Neural cell (in vitro differentiated cells): ENCODE measurements around the gene HLA-E. TPM values are rescaled to one million over a fixed set of nuclear protein-coding genes. Genes with fewer than 3 reads are reported as not detected.
"Not testable (repeated sequence)": the region's sequence is repeated elsewhere in the genome, so short reads cannot be mapped to it uniquely, and the experiment has no call there.

Experiments
- H2AFZ ChIP-seq: fragments of 200-600, 300-800 bp; sonication (generic), shearing (Covaris generic); 2 replicates; pipeline ENCODE4 v1.6.0; 2014; ENCODE audit warnings: low read depth, mild to moderate bottlenecking, antibody characterized with exemption, low read length, moderate library complexity
- H3F3A ChIP-seq: fragments of 200-600 bp; shearing (Covaris generic); 2 replicates; pipeline ENCODE4 v1.6.1; 2016; ENCODE audit warnings: mild to moderate bottlenecking, moderate library complexity, mixed read lengths, antibody characterized with exemption, low read length; ENCODE audit not compliant: insufficient read depth, poor library complexity, severe bottlenecking
- H3K27ac ChIP-seq: fragments of 200-600, 300-800 bp; sonication (generic), shearing (Covaris generic); 2 replicates; pipeline ENCODE4 v1.5.1; 2014; ENCODE audit warnings: mild to moderate bottlenecking, low read length, moderate library complexity
- H3K27me3 ChIP-seq: fragments of 300-800, 200-600 bp; sonication (generic), shearing (Covaris generic); 2 replicates; pipeline ENCODE4 v1.6.0; 2014; ENCODE audit warnings: mild to moderate bottlenecking, low read depth, low read length, moderate library complexity; ENCODE audit not compliant: insufficient read depth
- H3K36me3 ChIP-seq: fragments of 300-800, 200-600 bp; sonication (generic), shearing (Covaris generic); 2 replicates; pipeline ENCODE4 v1.5.1; 2014; ENCODE audit warnings: mild to moderate bottlenecking, antibody characterized with exemption, low read length, moderate library complexity; ENCODE audit not compliant: insufficient read depth
- H3K4me2 ChIP-seq: fragments of 300-800, 200-600 bp; sonication (generic), shearing (Covaris generic); 2 replicates; pipeline ENCODE4 v1.6.0; 2014; ENCODE audit warnings: mild to moderate bottlenecking, low read length
- H3K4me3 ChIP-seq: fragments of 300-800, 200-600 bp; sonication (generic), shearing (Covaris generic); 2 replicates; pipeline ENCODE4 v1.5.1; 2014; ENCODE audit warnings: mild to moderate bottlenecking, low read length, moderate library complexity
- H3K79me2 ChIP-seq: fragments of 200-600 bp; shearing (Covaris generic); replicated peaks from 2 replicates; pipeline ENCODE4 v1.6.0; 2014; ENCODE audit warnings: mild to moderate bottlenecking, low read length, moderate library complexity; ENCODE audit not compliant: insufficient read depth
- H3K9ac ChIP-seq: fragments of 300-800, 200-600 bp; sonication (generic), shearing (Covaris generic); 2 replicates; pipeline ENCODE4 v1.6.1; 2016; ENCODE audit warnings: mild to moderate bottlenecking, low read length, mixed read lengths
- H3K9me2 ChIP-seq: fragments of 200-600 bp; shearing (Covaris generic); 2 replicates; pipeline ENCODE4 v1.6.1; 2016; ENCODE audit warnings: mild to moderate bottlenecking, low read length, mixed read lengths; ENCODE audit not compliant: insufficient read depth
- H3K9me3 ChIP-seq: fragments of 200-600, 300-800 bp; sonication (generic), shearing (Covaris generic); 2 replicates; pipeline ENCODE4 v1.6.1; 2016; ENCODE audit warnings: mild to moderate bottlenecking, mixed run types, low read length, moderate library complexity, mixed read lengths
- H4K20me1 ChIP-seq: fragments of 200-600 bp; shearing (Covaris generic); 2 replicates; pipeline ENCODE4 v1.6.1; 2016; ENCODE audit warnings: mild to moderate bottlenecking, mixed run types; ENCODE audit not compliant: insufficient read depth
- CTCF ChIP-seq: fragments of 450-650 bp; IDR thresholded peaks from 2 replicates; pipeline ENCODE4 v1.5.1; 2014; ENCODE audit warnings: antibody characterized with exemption, mild to moderate bottlenecking, moderate library complexity; ENCODE audit not compliant: poor library complexity, severe bottlenecking
- EP300 ChIP-seq: fragments of 450-650 bp; conservative IDR thresholded peaks from 2 replicates; pipeline ENCODE4 v1.6.1; 2014; ENCODE audit warnings: antibody characterized with exemption, mild to moderate bottlenecking, moderate library complexity; ENCODE audit not compliant: poor library complexity, severe bottlenecking
- EZH2 ChIP-seq: fragments of 200-600, 300-800 bp; shearing (Covaris generic), sonication (generic); IDR thresholded peaks from 2 replicates; pipeline ENCODE4 v1.6.1; 2014; ENCODE audit warnings: antibody characterized with exemption, low read length, borderline replicate concordance, mild to moderate bottlenecking; ENCODE audit not compliant: insufficient read depth, poor library complexity, severe bottlenecking
- MXI1 ChIP-seq: fragments of 450-650 bp; conservative IDR thresholded peaks from 2 replicates; pipeline ENCODE4 v1.6.1; 2014; ENCODE audit warnings: antibody characterized with exemption, mild to moderate bottlenecking; ENCODE audit not compliant: poor library complexity, severe bottlenecking
- POLR2AphosphoS5 ChIP-seq: IDR thresholded peaks from 2 replicates; pipeline ENCODE4 v1.6.1; 2012
- RAD21 ChIP-seq: fragments of 450-650 bp; conservative IDR thresholded peaks from 2 replicates; pipeline ENCODE4 v1.6.1; 2014; ENCODE audit warnings: antibody characterized with exemption, mild to moderate bottlenecking, moderate library complexity
- SMC3 ChIP-seq: fragments of 450-650 bp; conservative IDR thresholded peaks from 2 replicates; pipeline ENCODE4 v1.6.1; 2014; ENCODE audit warnings: antibody characterized with exemption, mild to moderate bottlenecking, moderate library complexity; ENCODE audit not compliant: poor library complexity
- TAF1 ChIP-seq: IDR thresholded peaks from 2 replicates; pipeline ENCODE4 v1.6.1; 2012; ENCODE audit warnings: low read depth
- polyA plus RNA-seq: library from polyadenylated mRNA; depleted of rRNA; stranded (reverse); fragments of >200 nt; gene quantifications from 2 replicates; pipeline ENCODE4 v1.2.3, GENCODE V29; 2014
- TF ChIP-seq, protein P1 (sequence below): IDR thresholded peaks from 2 replicates; pipeline ENCODE4 v1.6.1; 2012; ENCODE audit warnings: borderline replicate concordance

The HLA-E gene
- polyA plus RNA-seq, 1 donor from 2014 or later = 0.51 TPM

DNA sequence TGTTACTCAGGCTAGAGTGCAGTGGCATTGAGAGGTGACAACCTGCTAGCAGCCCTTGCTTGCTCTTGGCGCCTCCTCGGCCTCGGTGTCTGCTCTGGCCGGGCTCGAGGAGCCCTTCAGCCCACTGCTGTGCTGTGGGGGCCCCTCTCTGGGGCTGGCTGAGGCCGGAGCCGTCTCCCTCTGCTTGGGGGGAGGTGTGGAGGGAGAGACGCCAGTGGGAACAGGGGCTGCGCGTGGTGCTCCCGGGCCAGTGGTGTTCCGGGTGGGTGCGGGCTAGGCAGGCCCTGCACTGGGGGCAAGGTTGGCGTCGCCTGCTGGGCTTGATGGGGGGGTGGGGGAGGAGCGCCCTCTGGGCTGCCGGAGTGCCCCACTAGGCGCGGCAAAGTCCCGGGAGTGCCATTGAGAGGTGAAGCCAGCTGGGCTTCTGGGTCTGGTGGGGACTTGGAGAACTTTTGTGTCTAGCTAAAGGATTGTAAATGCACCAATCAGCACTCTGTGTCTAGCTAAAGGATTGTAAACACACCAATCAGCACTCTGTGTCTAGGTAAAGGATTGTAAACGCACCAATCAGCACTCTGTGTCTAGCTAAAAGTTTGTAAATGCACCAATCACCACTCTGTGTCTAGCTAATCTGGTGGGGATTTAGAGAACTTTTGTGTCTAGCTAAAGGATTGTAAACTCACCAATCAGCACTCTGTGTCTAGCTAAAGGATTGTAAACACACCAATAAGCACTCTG lies 28.6 kb downstream of the HLA-E start:
- H3K36me3 ChIP-seq, H3K27me3 ChIP-seq, H2AFZ ChIP-seq, H3K4me3 ChIP-seq, H4K20me1 ChIP-seq, H3K9ac ChIP-seq, H3K79me2 ChIP-seq, H3K9me2 ChIP-seq, H3K9me3 ChIP-seq, H3K4me2 ChIP-seq, H3K27ac ChIP-seq, H3F3A ChIP-seq: not testable (repeated sequence)

DNA sequence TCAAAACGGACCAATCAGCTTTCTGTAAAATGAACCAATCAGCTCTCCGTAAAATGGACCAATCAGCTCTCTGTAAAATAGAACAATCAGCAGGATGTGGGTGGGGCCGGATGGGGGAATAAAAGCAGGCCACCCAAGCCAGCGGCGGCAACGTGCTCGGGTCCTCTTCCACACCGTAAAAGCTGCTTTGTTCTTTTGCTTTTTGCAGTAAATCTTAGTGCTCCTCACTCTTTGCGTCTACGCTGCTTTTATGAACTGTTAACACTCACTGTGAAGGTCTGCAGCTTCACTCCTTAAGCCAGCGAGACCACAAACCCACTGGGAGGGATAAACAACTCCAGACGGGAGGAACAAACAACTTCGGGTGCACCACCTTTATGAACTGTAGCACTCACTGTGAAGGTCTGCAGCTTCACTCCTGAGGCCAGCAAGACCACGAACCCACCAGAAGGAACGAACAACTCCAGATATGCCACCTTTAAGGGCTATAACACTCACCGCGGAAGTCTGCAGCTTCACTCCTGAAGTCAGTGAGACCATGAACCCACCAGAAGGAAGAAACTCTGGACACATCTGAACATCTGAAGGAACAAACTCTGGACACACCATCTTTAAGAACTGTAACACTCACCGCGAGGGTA lies 29.3 kb downstream of the HLA-E start:
- not testable (repeated sequence) for H4K20me1 ChIP-seq, H3K79me2 ChIP-seq, H3K36me3 ChIP-seq, H3K9me3 ChIP-seq, H3K27ac ChIP-seq, H3K9ac ChIP-seq, H2AFZ ChIP-seq, H3K9me2 ChIP-seq, H3K4me2 ChIP-seq, H3F3A ChIP-seq, H3K27me3 ChIP-seq, H3K4me3 ChIP-seq

DNA sequence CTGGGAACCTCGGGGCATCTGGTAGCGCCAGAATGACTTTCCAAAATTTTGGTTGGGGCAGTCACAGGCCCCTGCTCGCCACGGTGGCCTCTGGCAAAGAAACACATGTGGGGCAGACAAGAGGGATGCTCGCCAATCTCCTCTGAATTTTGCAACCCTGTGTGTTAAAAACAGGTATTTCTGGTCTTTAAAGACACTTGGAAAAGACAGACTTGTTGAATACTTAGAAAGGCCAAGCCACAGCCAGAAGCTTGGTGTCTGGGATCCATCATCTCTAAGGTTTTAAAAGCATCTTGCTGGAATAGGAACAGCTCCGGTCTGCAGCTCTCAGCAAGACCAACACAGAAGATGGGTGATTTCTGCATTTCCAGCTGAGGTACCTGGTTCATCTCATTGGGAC lies 31.2 kb downstream of the HLA-E start:
- no peak overlapping the region for H3K27ac ChIP-seq
- H3K9ac ChIP-seq = no peak overlapping the region
- no peak overlapping the region for H3K4me2 ChIP-seq
- no peaks in the 10 kb centered on the region for H3K9me2 ChIP-seq
- H3K36me3 ChIP-seq = no peaks in the 10 kb centered on the region
- TF ChIP-seq EP300 (no peak), RAD21 (no peak), CTCF (no peak), TAF1 (no peak), POLR2AphosphoS5 (no peak), MXI1 (no peak), SMC3 (no peak), EZH2 (no peak)
- TF ChIP-seq, protein P1, sequence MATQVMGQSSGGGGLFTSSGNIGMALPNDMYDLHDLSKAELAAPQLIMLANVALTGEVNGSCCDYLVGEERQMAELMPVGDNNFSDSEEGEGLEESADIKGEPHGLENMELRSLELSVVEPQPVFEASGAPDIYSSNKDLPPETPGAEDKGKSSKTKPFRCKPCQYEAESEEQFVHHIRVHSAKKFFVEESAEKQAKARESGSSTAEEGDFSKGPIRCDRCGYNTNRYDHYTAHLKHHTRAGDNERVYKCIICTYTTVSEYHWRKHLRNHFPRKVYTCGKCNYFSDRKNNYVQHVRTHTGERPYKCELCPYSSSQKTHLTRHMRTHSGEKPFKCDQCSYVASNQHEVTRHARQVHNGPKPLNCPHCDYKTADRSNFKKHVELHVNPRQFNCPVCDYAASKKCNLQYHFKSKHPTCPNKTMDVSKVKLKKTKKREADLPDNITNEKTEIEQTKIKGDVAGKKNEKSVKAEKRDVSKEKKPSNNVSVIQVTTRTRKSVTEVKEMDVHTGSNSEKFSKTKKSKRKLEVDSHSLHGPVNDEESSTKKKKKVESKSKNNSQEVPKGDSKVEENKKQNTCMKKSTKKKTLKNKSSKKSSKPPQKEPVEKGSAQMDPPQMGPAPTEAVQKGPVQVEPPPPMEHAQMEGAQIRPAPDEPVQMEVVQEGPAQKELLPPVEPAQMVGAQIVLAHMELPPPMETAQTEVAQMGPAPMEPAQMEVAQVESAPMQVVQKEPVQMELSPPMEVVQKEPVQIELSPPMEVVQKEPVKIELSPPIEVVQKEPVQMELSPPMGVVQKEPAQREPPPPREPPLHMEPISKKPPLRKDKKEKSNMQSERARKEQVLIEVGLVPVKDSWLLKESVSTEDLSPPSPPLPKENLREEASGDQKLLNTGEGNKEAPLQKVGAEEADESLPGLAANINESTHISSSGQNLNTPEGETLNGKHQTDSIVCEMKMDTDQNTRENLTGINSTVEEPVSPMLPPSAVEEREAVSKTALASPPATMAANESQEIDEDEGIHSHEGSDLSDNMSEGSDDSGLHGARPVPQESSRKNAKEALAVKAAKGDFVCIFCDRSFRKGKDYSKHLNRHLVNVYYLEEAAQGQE = no peak
- no peaks in the 10 kb centered on the region for H3F3A ChIP-seq
- H3K9me3 ChIP-seq = no peaks in the 10 kb centered on the region
- no peaks in the 10 kb centered on the region for H4K20me1 ChIP-seq
- no peaks in the 10 kb centered on the region for H3K79me2 ChIP-seq
- H2AFZ ChIP-seq = no peak overlapping the region
- no peak overlapping the region for H3K4me3 ChIP-seq
- H3K27me3 ChIP-seq = no peaks in the 10 kb centered on the region

DNA sequence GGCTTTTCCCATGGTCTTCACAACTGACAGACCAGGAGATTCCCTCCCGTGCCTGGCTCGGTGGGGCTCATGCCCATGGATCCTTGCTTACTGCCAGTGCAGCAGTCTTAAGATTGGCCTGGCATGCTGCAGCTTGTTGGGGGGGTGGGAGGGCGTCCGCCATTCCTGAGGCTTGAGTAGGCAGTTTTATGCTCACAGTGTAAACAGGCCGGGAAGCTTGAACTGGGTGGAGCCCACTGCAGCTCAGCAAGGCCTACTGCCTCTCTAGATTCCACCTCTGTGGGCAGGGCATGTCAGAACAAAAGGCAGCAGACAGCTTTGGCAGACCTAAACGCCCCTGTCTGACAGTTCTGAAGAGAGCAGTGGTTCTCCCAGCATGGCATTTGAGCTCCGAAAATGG lies 31.8 kb downstream of the HLA-E start:
- H3K9me2 ChIP-seq, H3K4me2 ChIP-seq, H3K27ac ChIP-seq: not testable (repeated sequence)

GRCh38 chr6:30521952-30522351 lies 32.6 kb downstream of the HLA-E start:
- H3K27me3 ChIP-seq, H3K36me3 ChIP-seq, H3K9me2 ChIP-seq, H3K9me3 ChIP-seq, H2AFZ ChIP-seq, H3K4me3 ChIP-seq, H3K27ac ChIP-seq, H4K20me1 ChIP-seq, H3K9ac ChIP-seq, H3K4me2 ChIP-seq, H3K79me2 ChIP-seq, H3F3A ChIP-seq: not testable (repeated sequence)

More for the DNA sequence above, 31.8 kb downstream of the HLA-E start:
- H3K9me3 ChIP-seq, H3K27me3 ChIP-seq, H3F3A ChIP-seq, H2AFZ ChIP-seq, H3K4me3 ChIP-seq, H4K20me1 ChIP-seq, H3K36me3 ChIP-seq, H3K9ac ChIP-seq, H3K79me2 ChIP-seq: not testable (repeated sequence)
